SK-N-SH treated with all-trans-retinoic acid at 6 μM for 48 hours (cell line): Measurements from ENCODE around the gene BRME1.

ENCODE experiments used
- ATAC-seq: fragments of 200-7000 bp; cut with Tn5 transposase; 3 replicates; pipeline ENCODE4 v1.9.1; 2020; ENCODE audit warnings: mild to moderate bottlenecking, moderate library complexity
- ARNTL ChIP-seq: fragments of 450-650 bp; formaldehyde crosslinking; IDR thresholded peaks from 2 replicates; pipeline ENCODE4 v1.5.0; 2020; ENCODE audit warnings: low read depth, mild to moderate bottlenecking, moderate library complexity, borderline replicate concordance
- BACH2 ChIP-seq: fragments of 250-450 bp; sonication (Bioruptor Pico); IDR thresholded peaks from 2 replicates; pipeline ENCODE4 v1.9.0; 2021; ENCODE audit warnings: mild to moderate bottlenecking, borderline replicate concordance
- CSDC2 ChIP-seq: fragments of 250-450 bp; sonication (Bioruptor Pico); IDR thresholded peaks from 2 replicates; pipeline ENCODE4 v1.5.0; 2020; ENCODE audit warnings: mild to moderate bottlenecking, moderate library complexity
- ESRRG ChIP-seq: fragments of 250-450 bp; sonication (Bioruptor Pico); IDR thresholded peaks from 2 replicates; pipeline ENCODE4 v1.6.1; 2021; ENCODE audit warnings: mild to moderate bottlenecking
- GLIS3 ChIP-seq: fragments of 250-450 bp; sonication (Bioruptor Pico); IDR thresholded peaks from 2 replicates; pipeline ENCODE4 v1.5.0; 2020; ENCODE audit warnings: mild to moderate bottlenecking, moderate library complexity
- ISL1 ChIP-seq: fragments of 250-450 bp; sonication (Bioruptor Pico); IDR thresholded peaks from 2 replicates; pipeline ENCODE4 v2.1.2; 2022; ENCODE audit warnings: mild to moderate bottlenecking, moderate library complexity
- OSR1 ChIP-seq: fragments of 250-450 bp; sonication (Bioruptor Pico); IDR thresholded peaks from 2 replicates; pipeline ENCODE4 v1.8.0; 2022; ENCODE audit warnings: moderate library complexity, mild to moderate bottlenecking, inconsistent platforms
- PPARA ChIP-seq: fragments of 250-450 bp; sonication (Bioruptor Pico); IDR thresholded peaks from 2 replicates; pipeline ENCODE4 v1.5.0; 2020; ENCODE audit warnings: mild to moderate bottlenecking, borderline replicate concordance
- RARB ChIP-seq: fragments of 250-450 bp; sonication (Bioruptor Pico); IDR thresholded peaks from 2 replicates; pipeline ENCODE4 v1.8.0; 2021; ENCODE audit warnings: mild to moderate bottlenecking, moderate library complexity
- SNAI2 ChIP-seq: fragments of 250-450 bp; sonication (Bioruptor Pico); IDR thresholded peaks from 2 replicates; pipeline ENCODE4 v1.5.0; 2020; ENCODE audit warnings: mild to moderate bottlenecking, moderate library complexity
- TCF4 ChIP-seq: fragments of 250-450 bp; sonication (Bioruptor Pico); IDR thresholded peaks from 2 replicates; pipeline ENCODE4 v1.8.0; 2021; ENCODE audit warnings: mild to moderate bottlenecking, moderate library complexity, borderline replicate concordance
- TOX ChIP-seq: fragments of 250-450 bp; sonication (Bioruptor Pico); IDR thresholded peaks from 2 replicates; pipeline ENCODE4 v1.8.0; 2021; ENCODE audit warnings: mild to moderate bottlenecking, moderate library complexity, borderline replicate concordance
- ZFP3 ChIP-seq: fragments of 250-450 bp; sonication (Bioruptor Pico); IDR thresholded peaks from 2 replicates; pipeline ENCODE4 v1.5.0; 2020; ENCODE audit warnings: mild to moderate bottlenecking, moderate library complexity
- ZFP30 ChIP-seq: fragments of 450-650 bp; formaldehyde crosslinking; IDR thresholded peaks from 2 replicates; pipeline ENCODE4 v1.5.0; 2022; ENCODE audit warnings: mild to moderate bottlenecking, moderate library complexity
- ZNF565 ChIP-seq: fragments of 450-650 bp; formaldehyde crosslinking; conservative IDR thresholded peaks from 2 replicates; pipeline ENCODE4 v1.5.0; 2020; ENCODE audit warnings: low read depth, mild to moderate bottlenecking, moderate library complexity
- ZNF70 ChIP-seq: fragments of 450-650 bp; formaldehyde crosslinking; IDR thresholded peaks from 2 replicates; pipeline ENCODE4 v1.5.0; 2020; ENCODE audit warnings: mild to moderate bottlenecking, moderate library complexity
- ZNF8 ChIP-seq: fragments of 450-650 bp; formaldehyde crosslinking; IDR thresholded peaks from 2 replicates; pipeline ENCODE4 v1.5.0; 2020; ENCODE audit warnings: mild to moderate bottlenecking, moderate library complexity
- TF ChIP-seq, protein P1 (sequence below): fragments of 250-450 bp; sonication (Bioruptor Pico); IDR thresholded peaks from 2 replicates; pipeline ENCODE4 v1.5.1; 2021; ENCODE audit warnings: mild to moderate bottlenecking, moderate library complexity
- TF ChIP-seq, protein P2 (sequence below): fragments of 250-450 bp; sonication (Bioruptor Pico); IDR thresholded peaks from 2 replicates; pipeline ENCODE4 v1.5.1; 2020; ENCODE audit warnings: low read depth, mild to moderate bottlenecking, moderate library complexity
- TF ChIP-seq, protein P3 (sequence below): fragments of 250-450 bp; sonication (Bioruptor Pico); IDR thresholded peaks from 2 replicates; pipeline ENCODE4 v1.8.0; 2021; ENCODE audit warnings: low read depth, mild to moderate bottlenecking, moderate library complexity, borderline replicate concordance
- TF ChIP-seq, protein P4 (sequence below): fragments of 250-450 bp; sonication (Bioruptor Pico); IDR thresholded peaks from 2 replicates; pipeline ENCODE4 v1.5.0; 2020; ENCODE audit warnings: mild to moderate bottlenecking, moderate library complexity
- TF ChIP-seq, protein P5 (sequence below): fragments of 250-450 bp; sonication (Bioruptor Pico); IDR thresholded peaks from 2 replicates; pipeline ENCODE4 v1.8.0; 2020; ENCODE audit warnings: mild to moderate bottlenecking, moderate library complexity, borderline replicate concordance

Gene BRME1

DNA sequence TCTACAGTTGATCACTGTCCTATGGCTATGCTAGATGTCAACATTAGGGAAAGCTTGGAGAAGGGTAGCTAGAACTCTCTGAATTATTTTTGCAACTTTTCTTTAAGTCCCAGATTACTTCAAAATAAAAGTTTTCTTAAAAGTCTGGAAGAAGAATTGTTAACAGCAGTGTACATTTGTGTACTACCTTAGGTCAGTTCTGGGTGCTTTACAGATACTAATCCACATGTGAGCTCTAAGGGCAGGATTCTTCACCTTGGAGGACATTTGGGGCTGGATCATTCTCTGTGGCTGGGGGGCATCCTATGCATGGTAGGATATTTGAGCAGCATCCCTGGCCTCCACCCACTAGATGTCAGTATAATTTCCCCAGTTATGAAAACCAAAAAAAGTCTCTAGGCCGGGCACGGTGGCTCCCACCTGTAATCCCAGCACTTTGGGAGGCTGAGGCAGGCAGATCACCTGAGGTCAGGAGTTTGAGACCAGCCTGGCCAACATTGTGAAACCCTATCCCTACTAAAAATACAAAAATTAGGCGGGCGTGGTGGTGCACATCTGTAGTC is 2.8 kb downstream of the BRME1 start (continued):
- TF ChIP-seq, protein P1, sequence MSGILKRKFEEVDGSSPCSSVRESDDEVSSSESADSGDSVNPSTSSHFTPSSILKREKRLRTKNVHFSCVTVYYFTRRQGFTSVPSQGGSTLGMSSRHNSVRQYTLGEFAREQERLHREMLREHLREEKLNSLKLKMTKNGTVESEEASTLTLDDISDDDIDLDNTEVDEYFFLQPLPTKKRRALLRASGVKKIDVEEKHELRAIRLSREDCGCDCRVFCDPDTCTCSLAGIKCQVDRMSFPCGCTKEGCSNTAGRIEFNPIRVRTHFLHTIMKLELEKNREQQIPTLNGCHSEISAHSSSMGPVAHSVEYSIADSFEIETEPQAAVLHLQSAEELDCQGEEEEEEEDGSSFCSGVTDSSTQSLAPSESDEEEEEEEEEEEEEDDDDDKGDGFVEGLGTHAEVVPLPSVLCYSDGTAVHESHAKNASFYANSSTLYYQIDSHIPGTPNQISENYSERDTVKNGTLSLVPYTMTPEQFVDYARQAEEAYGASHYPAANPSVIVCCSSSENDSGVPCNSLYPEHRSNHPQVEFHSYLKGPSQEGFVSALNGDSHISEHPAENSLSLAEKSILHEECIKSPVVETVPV (CRISPR knock-in tag), result no peak
- TF ChIP-seq TCF4 (CRISPR knock-in tag) (no peak), ZFP30 (CRISPR knock-in tag) (no peak), RARB (CRISPR knock-in tag) (no peak), ZNF8 (CRISPR knock-in tag) (no peak), ZNF565 (CRISPR knock-in tag) (no peak), BACH2 (CRISPR knock-in tag) (no peak), ARNTL (CRISPR knock-in tag) (no peak), SNAI2 (CRISPR knock-in tag) (no peak), ZNF70 (no peak)

DNA sequence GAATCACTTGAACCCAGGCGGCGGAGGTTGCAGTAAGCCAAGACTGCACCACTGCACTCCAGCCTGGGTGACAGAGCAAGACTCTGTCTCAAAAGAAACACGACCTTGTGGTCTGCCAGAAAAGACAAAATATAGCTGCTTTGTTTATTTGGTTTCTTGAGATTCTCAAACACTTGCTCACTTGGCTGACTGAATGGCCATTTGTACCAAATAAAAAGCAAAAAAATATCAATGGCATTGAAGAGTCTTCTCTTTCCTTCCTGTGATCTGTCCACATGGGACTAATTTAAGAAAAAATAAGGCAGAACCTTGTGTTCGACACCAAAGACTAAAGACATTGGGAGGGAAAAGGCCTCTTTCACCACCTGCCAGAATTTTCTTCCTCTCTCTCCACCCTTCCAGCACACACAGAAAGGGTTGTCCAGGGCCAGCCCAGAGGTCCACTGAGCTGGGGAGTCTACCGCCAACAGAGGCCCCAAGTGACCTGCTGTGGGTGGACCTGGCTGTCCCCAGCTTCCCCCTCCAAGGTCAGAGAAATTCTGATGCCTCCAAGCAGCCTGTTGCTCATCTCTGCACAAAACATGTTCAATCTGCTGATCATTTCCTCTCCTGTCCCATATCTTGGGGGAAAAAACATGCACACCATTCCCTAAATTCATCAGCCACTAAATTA is 5.9 kb downstream of the BRME1 start:
- no peak for ATAC-seq
- TF ChIP-seq ZNF70 (no peak), ESRRG (CRISPR knock-in tag) (no peak), ARNTL (CRISPR knock-in tag) (no peak), ISL1 (CRISPR knock-in tag) (no peak), TOX (no peak), GLIS3 (no peak), RARB (CRISPR knock-in tag) (no peak), BACH2 (CRISPR knock-in tag) (no peak), CSDC2 (CRISPR knock-in tag) (no peak), SNAI2 (CRISPR knock-in tag) (no peak), ZNF565 (CRISPR knock-in tag) (no peak)
- TF ChIP-seq, protein P2, sequence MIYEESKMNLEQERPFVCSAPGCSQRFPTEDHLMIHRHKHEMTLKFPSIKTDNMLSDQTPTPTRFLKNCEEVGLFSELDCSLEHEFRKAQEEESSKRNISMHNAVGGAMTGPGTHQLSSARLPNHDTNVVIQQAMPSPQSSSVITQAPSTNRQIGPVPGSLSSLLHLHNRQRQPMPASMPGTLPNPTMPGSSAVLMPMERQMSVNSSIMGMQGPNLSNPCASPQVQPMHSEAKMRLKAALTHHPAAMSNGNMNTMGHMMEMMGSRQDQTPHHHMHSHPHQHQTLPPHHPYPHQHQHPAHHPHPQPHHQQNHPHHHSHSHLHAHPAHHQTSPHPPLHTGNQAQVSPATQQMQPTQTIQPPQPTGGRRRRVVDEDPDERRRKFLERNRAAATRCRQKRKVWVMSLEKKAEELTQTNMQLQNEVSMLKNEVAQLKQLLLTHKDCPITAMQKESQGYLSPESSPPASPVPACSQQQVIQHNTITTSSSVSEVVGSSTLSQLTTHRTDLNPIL (CRISPR knock-in tag), result no peak
- TF ChIP-seq, protein P3, sequence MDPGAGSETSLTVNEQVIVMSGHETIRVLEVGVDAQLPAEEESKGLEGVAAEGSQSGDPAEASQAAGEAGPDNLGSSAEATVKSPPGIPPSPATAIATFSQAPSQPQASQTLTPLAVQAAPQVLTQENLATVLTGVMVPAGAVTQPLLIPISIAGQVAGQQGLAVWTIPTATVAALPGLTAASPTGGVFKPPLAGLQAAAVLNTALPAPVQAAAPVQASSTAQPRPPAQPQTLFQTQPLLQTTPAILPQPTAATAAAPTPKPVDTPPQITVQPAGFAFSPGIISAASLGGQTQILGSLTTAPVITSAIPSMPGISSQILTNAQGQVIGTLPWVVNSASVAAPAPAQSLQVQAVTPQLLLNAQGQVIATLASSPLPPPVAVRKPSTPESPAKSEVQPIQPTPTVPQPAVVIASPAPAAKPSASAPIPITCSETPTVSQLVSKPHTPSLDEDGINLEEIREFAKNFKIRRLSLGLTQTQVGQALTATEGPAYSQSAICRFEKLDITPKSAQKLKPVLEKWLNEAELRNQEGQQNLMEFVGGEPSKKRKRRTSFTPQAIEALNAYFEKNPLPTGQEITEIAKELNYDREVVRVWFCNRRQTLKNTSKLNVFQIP, result no peak
- TF ChIP-seq, all 23 proteins: peak for 0

DNA sequence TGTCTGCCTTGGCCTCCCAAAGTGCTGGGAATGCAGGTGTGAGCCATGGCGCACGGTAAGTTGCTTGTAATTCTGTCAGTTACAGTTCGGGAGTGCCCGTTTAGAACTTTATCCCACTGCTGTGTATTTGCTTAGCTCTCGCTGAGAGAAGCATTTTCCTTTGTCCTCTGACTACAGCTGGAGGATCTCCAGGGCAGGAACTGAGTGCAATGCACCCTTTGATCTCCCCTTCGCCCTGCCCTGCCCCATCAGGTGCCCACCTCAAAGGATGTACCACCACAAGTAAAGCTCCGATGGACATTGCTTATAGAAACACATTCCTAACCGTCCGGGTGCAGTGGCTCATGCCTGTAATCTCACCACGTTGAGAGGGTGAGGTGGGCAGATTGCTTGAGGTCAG is 6.5 kb downstream of the BRME1 start:
- no peak for TF ChIP-seq CSDC2 (CRISPR knock-in tag)
- TF ChIP-seq ZNF8 (CRISPR knock-in tag), result no peak
- TF ChIP-seq PPARA (CRISPR knock-in tag), result no peak
- no peak for TF ChIP-seq ESRRG (CRISPR knock-in tag)
- TF ChIP-seq, protein P4, sequence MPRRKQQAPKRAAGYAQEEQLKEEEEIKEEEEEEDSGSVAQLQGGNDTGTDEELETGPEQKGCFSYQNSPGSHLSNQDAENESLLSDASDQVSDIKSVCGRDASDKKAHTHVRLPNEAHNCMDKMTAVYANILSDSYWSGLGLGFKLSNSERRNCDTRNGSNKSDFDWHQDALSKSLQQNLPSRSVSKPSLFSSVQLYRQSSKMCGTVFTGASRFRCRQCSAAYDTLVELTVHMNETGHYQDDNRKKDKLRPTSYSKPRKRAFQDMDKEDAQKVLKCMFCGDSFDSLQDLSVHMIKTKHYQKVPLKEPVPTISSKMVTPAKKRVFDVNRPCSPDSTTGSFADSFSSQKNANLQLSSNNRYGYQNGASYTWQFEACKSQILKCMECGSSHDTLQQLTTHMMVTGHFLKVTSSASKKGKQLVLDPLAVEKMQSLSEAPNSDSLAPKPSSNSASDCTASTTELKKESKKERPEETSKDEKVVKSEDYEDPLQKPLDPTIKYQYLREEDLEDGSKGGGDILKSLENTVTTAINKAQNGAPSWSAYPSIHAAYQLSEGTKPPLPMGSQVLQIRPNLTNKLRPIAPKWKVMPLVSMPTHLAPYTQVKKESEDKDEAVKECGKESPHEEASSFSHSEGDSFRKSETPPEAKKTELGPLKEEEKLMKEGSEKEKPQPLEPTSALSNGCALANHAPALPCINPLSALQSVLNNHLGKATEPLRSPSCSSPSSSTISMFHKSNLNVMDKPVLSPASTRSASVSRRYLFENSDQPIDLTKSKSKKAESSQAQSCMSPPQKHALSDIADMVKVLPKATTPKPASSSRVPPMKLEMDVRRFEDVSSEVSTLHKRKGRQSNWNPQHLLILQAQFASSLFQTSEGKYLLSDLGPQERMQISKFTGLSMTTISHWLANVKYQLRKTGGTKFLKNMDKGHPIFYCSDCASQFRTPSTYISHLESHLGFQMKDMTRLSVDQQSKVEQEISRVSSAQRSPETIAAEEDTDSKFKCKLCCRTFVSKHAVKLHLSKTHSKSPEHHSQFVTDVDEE (CRISPR knock-in tag), result no peak
- no peak for TF ChIP-seq TCF4 (CRISPR knock-in tag)
- TF ChIP-seq OSR1 (CRISPR knock-in tag), result no peak
- TF ChIP-seq, protein P5, sequence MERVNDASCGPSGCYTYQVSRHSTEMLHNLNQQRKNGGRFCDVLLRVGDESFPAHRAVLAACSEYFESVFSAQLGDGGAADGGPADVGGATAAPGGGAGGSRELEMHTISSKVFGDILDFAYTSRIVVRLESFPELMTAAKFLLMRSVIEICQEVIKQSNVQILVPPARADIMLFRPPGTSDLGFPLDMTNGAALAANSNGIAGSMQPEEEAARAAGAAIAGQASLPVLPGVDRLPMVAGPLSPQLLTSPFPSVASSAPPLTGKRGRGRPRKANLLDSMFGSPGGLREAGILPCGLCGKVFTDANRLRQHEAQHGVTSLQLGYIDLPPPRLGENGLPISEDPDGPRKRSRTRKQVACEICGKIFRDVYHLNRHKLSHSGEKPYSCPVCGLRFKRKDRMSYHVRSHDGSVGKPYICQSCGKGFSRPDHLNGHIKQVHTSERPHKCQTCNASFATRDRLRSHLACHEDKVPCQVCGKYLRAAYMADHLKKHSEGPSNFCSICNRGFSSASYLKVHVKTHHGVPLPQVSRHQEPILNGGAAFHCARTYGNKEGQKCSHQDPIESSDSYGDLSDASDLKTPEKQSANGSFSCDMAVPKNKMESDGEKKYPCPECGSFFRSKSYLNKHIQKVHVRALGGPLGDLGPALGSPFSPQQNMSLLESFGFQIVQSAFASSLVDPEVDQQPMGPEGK, result no peak
- TF ChIP-seq, protein P3, result no peak
- TF ChIP-seq ZFP3 (CRISPR knock-in tag), result no peak
- no peak for TF ChIP-seq ZNF70
- TF ChIP-seq TOX, result no peak
- TF ChIP-seq SNAI2 (CRISPR knock-in tag), result no peak
- TF ChIP-seq, protein P2 (CRISPR knock-in tag), result no peak
- no peak for TF ChIP-seq ZFP30 (CRISPR knock-in tag)
- TF ChIP-seq, protein P1 (CRISPR knock-in tag), result no peak
- no peak for ATAC-seq
